Psoas muscle (tissue), 8 donors: ENCODE results near the gene SYNM. TPM values are rescaled to one million over a fixed set of nuclear protein-coding genes. Genes with fewer than 3 reads are reported as not detected.
"Not testable (repeated sequence)": the region's sequence is repeated elsewhere in the genome, so short reads cannot be mapped to it uniquely, and the experiment has no call there.

ENCODE experiments used
- ATAC-seq, 4 donors: fragments of 200-7000 bp; cut with Tn5 transposase; one replicate each; pipeline ENCODE4 v1.9.1; 2020; ENCODE audit warnings: moderate library complexity in 3 of 4, mild to moderate bottlenecking in 2 of 4
- DNase-seq, 2 donors: peaks; one replicate each; pipeline ENCODE4 v3.0.0-alpha.2; 2020
- H3K27ac ChIP-seq: fragments of 200-600 bp; one replicate; pipeline ENCODE4 v1.8.0; 2022
- H3K27me3 ChIP-seq, 3 donors: fragments of 200-600 bp in 1 of 3; one replicate each; pipeline versions ENCODE4 v1.6.1 to v1.8.0; 2013 to 2022; ENCODE audit warnings: low read length in 2 of 3, mild to moderate bottlenecking in 2 of 3, moderate library complexity in 1 of 3; ENCODE audit not compliant: insufficient read depth in 3 of 3
- H3K36me3 ChIP-seq, 2 donors: fragments of 200-600 bp in 1 of 2; one replicate each; pipeline versions ENCODE4 v1.6.1 to v1.8.0; 2013 to 2022; ENCODE audit warnings: low read depth in 1 of 2, mild to moderate bottlenecking in 1 of 2, moderate library complexity in 1 of 2; ENCODE audit not compliant: insufficient read depth in 1 of 2
- H3K4me1 ChIP-seq: fragments of 200-600 bp; one replicate; pipeline ENCODE4 v1.8.0; 2022
- H3K4me3 ChIP-seq: fragments of 200-600 bp; one replicate; pipeline ENCODE4 v1.8.0; 2022; ENCODE audit warnings: mild to moderate bottlenecking
- H3K9me3 ChIP-seq: fragments of 200-600 bp; one replicate; pipeline ENCODE4 v1.8.0; 2022
- WGBS, 3 donors: extraction: QIAGEN DNeasy Blood & Tissue Kit; methylation state at CpG; one replicate each; pipeline versions ENCODE4 v1.1.6 to v1.1.7; 2013; 5-methylcytosine and 5-hydroxymethylcytosine counted together
- intact Hi-C, 2 donors: fragments of 100-400 bp; cut with DNase I; formaldehyde crosslinking; loops; one replicate each; pipeline versions ENCODE4 v1.11.0 to v1.14.2; 2022
- polyA plus RNA-seq, 3 donors: library from polyadenylated mRNA; stranded (reverse); fragments of 200-250 nt; gene quantifications; one replicate each; pipeline ENCODE4 v1.2.3, GENCODE V29; 2013
- total RNA-seq, 4 donors: library from RNA; stranded (reverse); fragmentation: NEBNext Ultra II Directional in 2 of 4; extraction: Animal tissue kit (Norgen Biotek cat#: 25700) in 2 of 4; gene quantifications; one replicate each; pipeline versions ENCODE4 v1.2.1 to v1.2.4, GENCODE V29; 2021 to 2023
- TF ChIP-seq, protein P1 (sequence below): fragments of 200-600 bp; IDR thresholded peaks from one replicate; pipeline ENCODE4 v1.8.0; 2022; ENCODE audit warnings: antibody characterized with exemption
- donor health status: healthy with polysubstance abuse.
- donor health status: DM: no; HTN: no; CAD: no; lungs with moderate emphysema.
- donor health status: Bipolar disorder and iron deficiency.
- donor health status: healthy.
- donor health status: DM: yes; HTN: yes; CAD: no.
- donor health status: DM: no; HTN: no; CAD: no.
- donor health status: DM: no; HTN: no; CAD: no.
- donor health status: DM: yes; HTN: yes; CAD: no.

The SYNM gene
- total and polyA plus RNA-seq, 7 donors, result 77.5 to 380 (median 291) TPM

DNA sequence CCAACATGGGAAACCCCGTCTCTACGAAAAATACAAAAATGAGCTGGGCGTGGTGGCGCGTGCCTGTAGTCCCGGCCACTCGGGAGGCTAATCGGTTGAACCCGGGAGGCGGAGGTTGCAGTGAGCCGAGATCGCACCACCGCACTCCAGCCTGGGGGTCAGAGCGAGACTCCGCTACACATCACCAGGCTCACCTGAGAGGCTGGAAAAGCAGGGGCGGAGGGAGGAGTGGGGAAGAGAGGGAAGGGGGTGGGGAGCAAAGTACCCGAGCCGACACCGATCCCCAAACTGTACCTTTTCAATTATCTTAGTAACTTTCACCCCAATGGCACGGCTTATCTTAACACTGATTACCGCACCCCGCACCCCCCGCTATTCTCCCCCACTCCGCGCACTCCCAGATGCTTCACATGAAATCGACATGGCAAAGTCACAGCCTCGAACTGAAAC lies 46.4 kb upstream of the SYNM start:
- intact Hi-C loops, result loop anchor here (1.0 to 5.0 kb wide), 4 partner anchors 41 to 276 kb away; no protein-coding TSS in a partner anchor
- 49 to 53% (median 50%) methylated on average over 27 of the region's 27 CpGs for WGBS, 3 donors

DNA sequence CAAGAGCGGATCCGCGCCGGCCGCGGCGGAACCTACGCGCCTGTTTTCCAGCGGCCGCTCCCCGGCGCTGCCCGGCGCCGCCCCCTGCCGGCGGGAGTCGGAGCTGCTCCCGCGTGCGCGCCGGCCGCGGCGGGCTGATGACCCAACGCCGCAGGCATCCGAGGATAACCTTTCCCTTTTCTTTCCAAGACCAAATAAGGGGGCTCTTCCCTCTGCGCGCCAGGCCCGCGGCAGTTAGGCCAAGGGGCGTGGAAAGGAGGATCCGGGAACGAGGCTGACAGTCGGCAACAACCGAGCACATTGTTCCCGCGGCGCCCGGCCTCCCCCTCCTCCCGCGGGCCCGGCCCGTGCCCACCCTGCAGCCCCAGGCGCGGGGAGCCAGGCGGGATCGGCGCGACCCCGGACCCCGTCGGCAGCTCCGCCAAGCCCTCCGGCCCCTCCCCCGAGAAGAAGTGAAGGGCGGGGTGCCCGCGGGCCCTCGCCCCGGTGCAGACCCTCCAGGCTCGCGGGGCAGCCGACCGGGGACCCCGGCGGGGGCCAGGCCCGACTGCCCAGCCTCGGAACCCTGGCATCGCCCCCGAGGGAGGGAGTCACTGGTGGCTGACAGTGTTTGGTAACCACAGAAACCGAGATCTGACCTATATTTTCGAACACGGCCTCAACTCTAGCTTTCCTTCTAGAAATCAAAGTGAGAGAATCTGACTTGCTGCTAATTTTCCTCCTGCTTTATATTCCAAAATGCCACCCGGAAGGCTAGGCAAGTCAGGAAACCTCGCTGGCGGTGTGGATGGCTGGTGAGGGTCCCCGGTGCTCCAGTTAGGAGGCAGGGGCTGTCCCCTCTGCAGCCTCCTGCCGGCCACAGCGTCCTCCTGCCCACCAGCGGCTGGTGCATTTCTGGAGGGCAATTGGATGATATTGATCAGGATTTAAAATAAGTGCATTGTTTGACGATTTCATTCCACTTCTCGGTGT lies 45.6 kb upstream of the SYNM start:
- WGBS, 3 donors, result 6 to 13% (median 13%) methylated on average over 38 to 84 of the region's 86 CpGs
- intact Hi-C loops, result loop anchor here in 1 of 2 donors (5.0 kb wide), 3 partner anchors 42 to 277 kb away; no protein-coding TSS in a partner anchor

More for the DNA sequence above, 46.4 kb upstream of the SYNM start:
- ATAC-seq (peak in 3 of 4 donors; percentile 2 to 21 (median 3)), DNase-seq (peak in 1 of 2 donors; percentile 50)
- H3K4me3 ChIP-seq, result peak overlapping the region; percentile 53
- TF ChIP-seq, protein P1, sequence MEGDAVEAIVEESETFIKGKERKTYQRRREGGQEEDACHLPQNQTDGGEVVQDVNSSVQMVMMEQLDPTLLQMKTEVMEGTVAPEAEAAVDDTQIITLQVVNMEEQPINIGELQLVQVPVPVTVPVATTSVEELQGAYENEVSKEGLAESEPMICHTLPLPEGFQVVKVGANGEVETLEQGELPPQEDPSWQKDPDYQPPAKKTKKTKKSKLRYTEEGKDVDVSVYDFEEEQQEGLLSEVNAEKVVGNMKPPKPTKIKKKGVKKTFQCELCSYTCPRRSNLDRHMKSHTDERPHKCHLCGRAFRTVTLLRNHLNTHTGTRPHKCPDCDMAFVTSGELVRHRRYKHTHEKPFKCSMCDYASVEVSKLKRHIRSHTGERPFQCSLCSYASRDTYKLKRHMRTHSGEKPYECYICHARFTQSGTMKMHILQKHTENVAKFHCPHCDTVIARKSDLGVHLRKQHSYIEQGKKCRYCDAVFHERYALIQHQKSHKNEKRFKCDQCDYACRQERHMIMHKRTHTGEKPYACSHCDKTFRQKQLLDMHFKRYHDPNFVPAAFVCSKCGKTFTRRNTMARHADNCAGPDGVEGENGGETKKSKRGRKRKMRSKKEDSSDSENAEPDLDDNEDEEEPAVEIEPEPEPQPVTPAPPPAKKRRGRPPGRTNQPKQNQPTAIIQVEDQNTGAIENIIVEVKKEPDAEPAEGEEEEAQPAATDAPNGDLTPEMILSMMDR, result no peak
- H3K36me3 ChIP-seq, result no peaks in the 10 kb centered on the region
- no peaks in the 10 kb centered on the region for H3K9me3 ChIP-seq
- H3K4me1 ChIP-seq, result peaks cover 18% of the 10 kb centered on the region
- H3K27ac ChIP-seq, result peak overlapping the region; percentile 90
- no peaks in the 10 kb centered on the region for H3K27me3 ChIP-seq

DNA sequence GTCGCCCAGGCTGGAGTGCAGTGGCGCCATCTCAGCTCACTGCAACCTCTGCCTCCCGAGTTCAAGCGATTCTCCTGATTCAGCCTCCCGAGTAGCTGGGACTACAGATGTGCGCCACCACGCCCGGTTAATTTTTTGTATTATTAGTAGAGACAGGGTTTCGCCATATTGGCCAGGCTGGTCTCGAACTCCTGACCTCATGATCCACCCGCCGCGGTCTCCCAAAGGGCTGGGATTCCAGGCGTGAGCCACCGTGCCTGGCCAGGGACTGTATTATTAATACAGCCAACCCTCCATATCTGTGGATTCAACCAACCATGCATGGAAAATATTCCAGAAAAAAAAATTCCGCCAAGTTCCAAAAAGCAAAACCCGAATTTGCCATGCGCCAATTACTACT lies 44.7 kb upstream of the SYNM start:
- Histone ChIP-seq H3K4me1 (peaks cover 13% of the 10 kb centered on the region), H3K27ac (peak overlapping the region; percentile 90)
- H3K36me3 ChIP-seq, H3K27me3 ChIP-seq, H3K4me3 ChIP-seq, H3K9me3 ChIP-seq, DNase-seq, ATAC-seq: not testable (repeated sequence)
- WGBS, 3 donors, result 68 to 85% (median 69%) methylated on average over 18 of the region's 18 CpGs
- intact Hi-C loops, result loop anchor here (5.0 to 10.0 kb wide), 3 partner anchors 278 to 413 kb away; partner anchors contain the start of gene IGF1R (in 1 of the 2)

More for the DNA sequence above, 45.6 kb upstream of the SYNM start:
- peak overlapping the region; percentile 90 for H3K27ac ChIP-seq
- peak; percentile 78 to 85 (median 81) for ATAC-seq
- TF ChIP-seq, protein P1, result peak; percentile 88
- H3K4me1 ChIP-seq, result peaks cover 18% of the 10 kb centered on the region
- no peaks in the 10 kb centered on the region for H3K27me3 ChIP-seq
- DNase-seq, result peak; percentile 76 to 89
- H3K4me3 ChIP-seq, result peak overlapping the region; percentile 71
- no peaks in the 10 kb centered on the region for H3K9me3 ChIP-seq
- H3K36me3 ChIP-seq, result no peaks in the 10 kb centered on the region

DNA sequence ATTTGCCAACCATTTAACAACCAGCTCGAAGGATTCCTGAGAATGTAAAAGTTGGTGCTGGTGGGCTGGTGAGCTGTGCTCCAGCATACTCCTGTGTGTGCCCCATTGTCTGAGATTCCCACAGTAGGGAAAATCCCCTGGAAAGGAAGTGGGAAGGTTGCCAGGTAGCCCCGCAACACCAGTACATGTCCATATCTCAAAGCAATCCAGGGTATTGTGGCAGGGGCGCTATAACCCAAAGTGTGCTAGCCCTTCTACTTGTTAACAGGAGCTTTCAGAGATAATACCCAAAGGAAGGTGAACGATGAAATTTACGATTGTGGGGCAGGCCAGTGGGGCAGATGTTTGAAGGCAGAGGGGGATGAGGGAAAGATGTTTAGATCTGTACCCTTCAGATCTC lies 42.7 kb upstream of the SYNM start:
- intact Hi-C loops, result loop anchor here (5.0 to 10.0 kb wide), 3 partner anchors 280 to 415 kb away; partner anchors contain the start of gene IGF1R (in 1 of the 2)
- TF ChIP-seq, protein P1, result no peak
- Histone ChIP-seq H3K4me3 (no peak overlapping the region), H3K4me1 (peaks cover 13% of the 10 kb centered on the region), H3K36me3 (no peaks in the 10 kb centered on the region), H3K9me3 (no peaks in the 10 kb centered on the region), H3K27ac (no peak overlapping the region), H3K27me3 (no peaks in the 10 kb centered on the region)
- 76 to 80% (median 78%) methylated on average over 5 of the region's 5 CpGs for WGBS, 3 donors
- no peak for DNase-seq
- ATAC-seq, result no peak

DNA sequence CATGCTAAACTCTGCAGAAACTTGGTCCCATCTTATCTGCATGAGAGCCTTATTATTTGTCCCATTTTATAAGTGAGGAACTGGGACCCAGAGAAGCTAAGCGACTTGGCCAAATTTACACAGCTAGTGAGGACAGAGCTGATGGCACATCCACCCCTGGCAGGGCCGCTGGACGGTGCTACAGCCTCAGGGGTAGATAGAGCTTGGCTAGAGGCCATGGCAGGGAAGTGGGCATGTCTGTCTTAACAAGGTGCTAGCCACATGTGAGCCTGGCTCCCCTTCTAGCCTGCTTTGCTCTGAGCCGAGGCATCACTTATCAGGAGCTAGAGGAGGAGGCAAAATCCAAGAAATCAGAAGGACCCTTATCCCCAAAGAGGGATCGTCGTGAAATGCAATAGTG lies 36.7 kb upstream of the SYNM start:
- Histone ChIP-seq H3K36me3 (no peaks in the 10 kb centered on the region), H3K27me3 (no peaks in the 10 kb centered on the region), H3K4me3 (no peak overlapping the region), H3K4me1 (no peaks in the 10 kb centered on the region), H3K27ac (no peak overlapping the region), H3K9me3 (no peaks in the 10 kb centered on the region)
- no peak for DNase-seq
- WGBS, 3 donors, result 69 to 77% (median 69%) methylated on average over 6 of the region's 6 CpGs
- intact Hi-C loops, result loop anchor here in 1 of 2 donors (10.0 kb wide), 1 partner anchor 413 kb away; no protein-coding TSS in a partner anchor
- ATAC-seq, result no peak
- TF ChIP-seq, protein P1, result no peak
